Activated CD4-positive, alpha-beta T cell treated with anti-CD3 and anti-CD28 coated beads for 24 hours (primary cell): ENCODE data around the gene MYO9A.
"Not testable (repeated sequence)": the region's sequence is repeated elsewhere in the genome, so short reads cannot be mapped to it uniquely, and the experiment has no call there.

Experiments used
- DNase-seq, 2 donors: peaks; one replicate each; pipeline ENCODE4 v3.0.0-alpha.2; 2020; ENCODE audit warnings: low read depth in 2 of 2

The MYO9A gene

DNA sequence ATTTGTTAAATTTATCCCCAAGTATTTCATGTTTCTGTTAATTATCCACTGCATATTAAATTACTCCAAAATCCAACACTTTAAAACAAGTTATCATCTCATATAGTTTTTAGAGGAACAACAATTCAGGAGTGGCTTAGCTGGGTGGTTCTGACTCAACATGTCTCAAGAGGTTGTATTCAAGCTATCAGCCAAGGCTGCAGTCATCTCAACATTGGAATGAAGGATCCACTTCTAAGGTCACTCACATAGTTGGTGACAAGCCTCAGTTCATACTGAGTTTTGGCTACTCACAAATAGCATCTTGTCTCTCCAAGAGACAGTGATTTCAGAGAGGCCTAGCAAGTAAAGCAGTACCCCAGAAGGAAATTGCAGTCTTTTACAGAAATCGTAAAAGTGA, 172.9 kb downstream of the MYO9A start:
- DNase-seq = no peak

DNA sequence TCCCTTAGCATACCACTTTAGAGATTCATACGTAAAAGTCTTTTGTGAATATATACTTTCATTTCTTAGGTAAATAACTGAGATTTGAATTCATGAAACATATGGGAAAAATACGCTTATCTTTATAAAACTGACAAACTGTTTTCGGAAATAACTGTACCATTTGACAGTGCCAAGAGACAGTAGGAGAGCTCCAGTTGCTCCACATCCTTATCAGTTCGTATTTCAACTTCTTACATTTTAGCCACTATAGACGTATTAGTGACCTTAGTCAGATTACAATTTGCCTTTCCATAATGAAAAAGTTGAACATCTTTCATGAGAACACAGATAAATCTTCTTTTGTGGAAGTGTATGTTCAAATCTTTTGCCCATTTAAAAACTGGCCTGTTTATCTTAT, 174.1 kb downstream of the MYO9A start:
- DNase-seq = no peak

DNA sequence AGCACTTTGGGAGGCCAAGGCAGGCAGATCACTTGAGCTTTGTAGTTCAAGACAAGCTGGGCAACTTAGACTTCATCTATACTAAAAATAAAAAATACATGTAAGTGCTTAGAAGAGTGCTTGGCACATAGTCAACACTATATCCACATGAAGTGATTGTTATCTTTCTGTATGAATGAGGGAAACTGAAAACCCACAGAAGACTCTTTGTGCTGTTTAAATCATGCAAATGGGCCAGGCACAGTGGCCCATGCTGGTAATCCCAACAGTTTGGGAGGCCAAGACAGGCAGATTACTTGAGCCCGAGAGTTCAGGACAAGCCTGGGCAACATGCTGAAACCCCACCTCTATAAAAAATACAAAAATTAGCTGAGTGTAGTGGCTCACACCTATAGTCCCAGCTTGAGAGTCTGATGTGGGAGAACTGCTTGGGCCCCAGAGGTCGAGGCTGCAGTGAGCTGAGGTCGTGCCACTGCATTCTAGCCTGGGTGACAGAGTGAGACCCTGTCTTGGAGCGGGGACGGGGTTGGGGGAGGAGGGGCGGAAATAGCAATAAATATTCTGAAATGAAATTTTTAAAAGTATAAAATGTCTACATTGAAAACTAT, 177.9 kb downstream of the MYO9A start:
- no peak for DNase-seq

DNA sequence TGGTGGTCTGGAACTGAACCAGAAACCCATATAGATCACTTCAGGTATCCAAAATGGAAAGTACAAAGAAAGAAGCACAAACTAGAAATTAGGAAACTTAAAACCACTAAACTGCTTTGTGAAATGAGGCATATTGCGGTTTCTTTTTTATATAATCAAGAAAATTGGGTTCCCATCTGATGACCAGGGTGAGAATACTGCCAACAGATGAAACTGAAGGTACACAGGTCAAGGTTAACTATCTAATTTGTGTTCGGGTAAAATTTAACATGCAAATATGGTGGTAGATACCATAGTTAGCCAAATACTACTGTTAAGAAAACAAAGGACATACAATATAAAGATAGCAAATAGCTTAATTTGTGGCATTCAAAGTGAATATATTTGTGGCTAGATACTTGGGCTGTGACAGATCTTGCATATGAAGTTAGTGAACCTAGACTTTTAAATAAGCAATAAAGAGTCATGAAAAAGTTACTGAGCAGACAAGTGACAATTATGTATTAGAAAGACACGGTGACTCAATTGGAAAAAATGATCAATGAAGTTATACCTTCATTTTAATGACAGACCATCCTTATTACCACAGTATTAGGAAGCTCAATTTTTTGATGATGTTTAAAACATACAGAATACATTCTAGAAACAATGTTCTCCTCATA, 180.2 kb downstream of the MYO9A start:
- DNase-seq = no peak

DNA sequence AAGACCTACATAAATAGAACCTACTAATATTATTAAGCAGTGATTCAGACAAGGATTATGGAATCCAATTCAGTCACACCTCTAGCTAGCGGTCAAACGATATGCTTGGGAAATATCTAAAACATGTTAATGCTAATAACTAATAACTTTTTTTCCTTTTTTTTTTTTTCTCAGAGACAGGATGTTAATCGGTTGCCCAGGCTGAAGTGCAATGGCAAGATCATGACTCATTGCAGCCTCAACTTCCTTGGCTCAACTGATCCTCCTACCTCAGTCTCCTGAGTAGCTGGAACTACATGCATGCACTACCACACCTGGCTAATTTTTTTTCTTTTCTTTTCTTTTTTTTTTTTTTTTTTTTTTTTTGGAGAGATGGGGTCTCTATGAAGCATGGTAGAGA, 183.5 kb downstream of the MYO9A start:
- DNase-seq = no peak

DNA sequence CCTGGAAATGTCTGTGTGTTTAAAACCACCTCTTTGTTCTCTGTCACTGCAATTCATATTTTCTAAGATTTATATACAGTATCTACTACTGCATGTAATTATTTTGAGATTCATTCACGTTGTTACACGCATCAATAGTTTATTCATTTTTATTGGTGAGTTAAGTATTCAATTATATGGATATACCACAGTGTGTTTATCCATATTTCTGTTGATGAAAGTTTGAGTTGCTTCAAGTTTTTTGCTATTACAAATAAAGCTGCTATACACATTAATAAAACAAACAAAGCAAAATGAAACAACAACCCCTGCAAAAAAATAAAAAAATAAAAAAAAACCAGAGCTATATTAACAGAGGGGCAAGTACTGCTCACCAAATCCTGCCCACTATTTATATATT, 185.3 kb downstream of the MYO9A start:
- DNase-seq = no peak

DNA sequence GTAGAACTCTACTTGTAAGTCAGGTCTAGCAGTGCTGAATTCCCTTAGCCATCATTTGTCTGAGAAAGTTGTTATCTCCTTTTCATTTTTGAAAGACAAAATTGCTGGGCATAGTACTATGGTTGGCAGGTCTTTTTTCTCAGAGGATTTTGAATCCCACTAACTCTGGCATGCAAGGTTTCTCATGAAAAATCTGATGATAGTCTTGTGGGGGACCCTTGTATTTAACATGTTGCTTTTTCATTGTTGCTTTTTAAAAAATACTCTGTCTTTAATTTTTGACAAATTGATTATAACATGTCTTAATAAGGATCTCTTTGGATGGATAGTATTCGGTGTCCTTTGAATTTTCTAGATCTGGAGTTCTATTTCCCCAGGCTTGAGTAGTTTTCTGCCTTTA, 186.7 kb downstream of the MYO9A start:
- no peak for DNase-seq

DNA sequence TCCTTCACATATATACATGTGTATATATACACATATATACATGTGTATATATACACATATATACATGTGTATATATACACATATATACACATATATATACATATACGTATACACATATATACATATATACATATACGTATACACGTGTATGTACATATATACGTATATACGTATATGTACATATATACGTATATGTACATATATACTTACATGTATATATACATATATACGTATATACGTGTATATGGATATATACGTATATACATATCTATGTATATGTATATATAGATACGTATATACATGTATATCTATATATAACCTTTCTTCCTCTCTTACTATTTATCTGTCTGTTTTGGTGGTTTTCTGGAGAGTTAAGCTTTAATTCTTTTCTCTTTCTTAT, 192.8 kb downstream of the MYO9A start:
- DNase-seq = no peak

DNA sequence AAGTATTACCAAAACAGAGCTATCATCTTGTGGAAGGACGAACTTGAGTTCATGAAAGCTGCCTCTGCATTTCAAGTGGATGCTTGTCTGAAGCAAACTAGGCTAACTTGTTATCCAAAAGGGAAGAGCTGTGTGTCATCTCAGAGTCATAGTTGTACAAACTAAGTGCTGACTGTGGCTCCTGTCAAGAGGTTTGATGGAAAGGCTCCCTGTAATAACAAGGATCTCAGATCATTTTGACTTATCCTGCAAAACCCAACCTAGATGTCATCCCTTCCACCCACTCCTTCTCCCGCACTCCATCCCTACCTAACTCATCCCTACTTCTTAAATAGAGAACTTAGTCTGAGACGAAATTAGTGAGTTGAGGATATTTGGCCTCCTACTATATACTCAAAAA, 196.8 kb downstream of the MYO9A start:
- no peak for DNase-seq

DNA sequence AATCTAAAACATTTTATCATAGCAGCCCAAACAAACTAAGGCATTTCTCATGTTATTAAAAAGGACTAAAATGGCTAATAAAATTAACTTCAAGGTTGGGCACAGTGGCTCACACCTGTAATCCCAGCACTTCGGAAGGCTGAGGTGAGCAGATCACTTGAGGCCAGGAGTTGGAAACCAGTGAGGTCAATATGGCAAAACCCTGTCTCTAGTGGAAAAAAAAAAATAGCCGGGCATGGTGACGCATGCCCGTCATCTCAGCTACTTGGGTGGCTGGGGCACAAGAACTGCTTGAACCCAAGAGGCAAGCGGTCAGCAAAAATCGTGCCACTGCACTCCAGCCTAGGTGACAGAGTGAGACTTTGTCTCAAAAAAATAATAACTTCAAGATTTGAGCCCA, 197.4 kb downstream of the MYO9A start:
- no peak for DNase-seq

DNA sequence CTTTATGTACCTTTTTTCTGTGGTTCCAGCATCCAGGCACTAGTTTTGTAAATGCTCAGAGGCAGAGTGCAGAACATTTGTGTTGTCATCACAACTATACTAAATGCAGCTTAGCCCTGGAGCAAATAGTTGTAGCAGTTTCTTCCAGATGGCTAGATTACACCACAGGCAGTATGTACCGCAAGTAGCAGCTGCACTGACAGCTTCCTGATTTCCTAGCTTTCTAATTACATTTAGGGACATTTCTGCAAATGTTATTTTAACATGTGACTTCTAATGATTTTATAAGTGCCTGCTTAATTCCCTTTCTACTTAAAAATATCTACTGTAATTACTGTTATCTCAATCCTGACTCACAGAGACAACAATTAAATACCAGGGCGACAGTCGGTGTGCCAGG, 201.1 kb downstream of the MYO9A start:
- DNase-seq = no peak

DNA sequence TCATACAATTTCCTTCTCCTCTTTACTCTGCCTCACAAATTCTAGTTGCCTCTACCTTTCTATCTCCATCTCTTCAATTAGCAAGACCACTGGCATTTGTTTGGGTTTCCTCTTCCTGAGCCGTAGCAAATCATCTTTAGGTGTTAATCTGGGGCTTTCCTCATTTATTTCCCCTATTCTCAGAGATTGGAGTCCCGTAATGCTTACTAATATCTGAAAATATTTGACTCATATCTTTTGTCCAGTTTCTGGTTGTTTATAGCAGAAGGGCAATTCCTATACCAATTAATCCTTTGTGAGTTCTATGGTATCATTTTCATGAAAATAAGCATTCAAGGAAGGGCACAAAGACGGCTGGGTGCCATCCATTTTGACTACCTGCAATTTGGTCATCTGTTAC, 203.9 kb downstream of the MYO9A start:
- DNase-seq = no peak

DNA sequence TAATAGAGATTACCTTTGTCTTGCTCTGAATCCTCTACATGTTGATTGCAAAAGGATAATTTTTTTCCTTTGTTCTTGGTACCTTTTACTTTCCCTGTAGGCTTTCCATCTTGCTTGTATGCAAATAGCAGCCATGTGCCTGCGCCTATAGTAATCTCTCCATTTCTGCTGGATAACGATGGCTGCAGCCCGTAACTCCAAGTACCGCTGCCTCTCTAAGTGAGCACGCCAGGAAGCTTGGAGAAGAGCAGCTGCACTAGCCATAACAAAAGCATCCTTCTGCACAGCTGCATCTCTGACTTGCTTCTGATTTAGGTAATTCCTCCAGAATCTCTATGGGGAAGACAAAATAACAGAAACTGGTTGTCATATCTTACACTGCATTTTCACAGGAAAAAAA, 218.3 kb downstream of the MYO9A start:
- DNase-seq = no peak

DNA sequence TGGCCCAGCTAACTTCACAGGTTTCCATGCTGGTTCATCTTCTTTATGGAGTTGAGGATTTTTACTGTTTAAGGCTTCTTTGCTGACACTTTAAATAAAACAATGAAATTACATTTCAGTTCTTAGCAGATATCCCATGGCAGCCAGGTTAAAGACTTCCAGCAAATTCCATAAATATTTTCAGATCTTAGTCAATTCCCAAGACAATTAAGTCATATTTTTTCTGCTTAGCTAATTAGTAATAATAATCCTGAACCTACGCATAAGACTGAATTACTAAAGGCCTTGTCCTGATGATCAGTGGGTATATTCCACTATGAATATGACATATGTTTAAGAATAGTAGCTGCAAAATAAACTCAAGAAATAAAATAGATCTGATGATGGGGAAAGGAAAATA, 224.3 kb downstream of the MYO9A start:
- no peak for DNase-seq

DNA sequence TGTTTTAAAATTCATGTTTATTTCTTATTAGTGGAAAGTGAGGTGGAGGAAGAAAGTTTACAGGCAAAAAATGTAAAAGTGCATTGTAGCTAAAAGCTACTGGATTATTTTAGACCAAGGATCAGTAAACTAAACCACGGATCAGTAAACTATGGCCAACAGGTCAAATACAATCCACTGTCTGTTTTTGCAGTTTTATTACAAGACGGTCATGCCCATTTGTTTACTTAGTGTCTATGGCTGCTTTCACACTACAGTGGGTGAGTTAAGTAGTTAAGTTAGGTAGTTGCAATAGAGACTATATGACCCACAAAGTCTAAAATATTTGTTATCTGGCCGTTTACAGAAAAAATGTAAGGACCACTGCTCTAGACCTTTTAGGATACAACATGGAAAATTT, 225.6 kb downstream of the MYO9A start:
- no peak for DNase-seq

DNA sequence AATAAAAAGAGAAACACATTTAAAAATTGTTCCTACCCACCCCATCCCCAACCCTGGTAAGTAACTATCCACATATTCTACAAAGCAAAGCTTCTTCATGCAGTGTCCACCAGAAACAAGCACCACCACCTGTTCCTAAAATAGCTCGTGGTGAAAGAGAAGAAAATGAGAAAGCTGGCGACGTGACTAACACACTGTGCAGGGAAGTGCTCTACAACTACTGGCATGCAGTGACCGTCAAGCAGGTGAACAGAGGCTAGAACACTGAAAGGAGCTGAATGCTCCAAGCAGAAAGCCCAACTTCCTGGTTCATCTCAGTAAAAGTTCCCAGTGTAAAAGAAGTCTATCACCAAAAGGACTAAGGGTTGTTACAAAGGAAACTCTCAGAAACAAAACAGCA, 226.9 kb downstream of the MYO9A start:
- no peak for DNase-seq

DNA sequence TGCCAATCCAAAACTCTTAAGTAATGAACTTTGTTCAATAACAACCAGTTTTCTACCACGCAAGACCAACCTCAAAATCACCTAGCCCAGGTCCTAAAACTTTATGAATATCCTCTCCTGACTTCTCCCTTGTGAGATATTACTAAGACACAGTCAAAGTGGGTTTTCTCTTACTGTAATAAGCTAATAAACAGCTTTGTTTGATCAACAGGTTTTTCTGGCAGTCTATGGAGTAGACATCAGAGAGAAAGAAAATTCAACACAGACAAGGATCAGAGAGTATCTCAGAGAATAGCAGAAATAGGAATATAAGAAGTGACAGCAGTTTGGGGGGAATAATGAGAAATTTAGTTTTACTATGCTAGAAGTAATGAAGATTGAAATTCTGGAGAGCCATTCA, 228.0 kb downstream of the MYO9A start:
- DNase-seq = no peak

DNA sequence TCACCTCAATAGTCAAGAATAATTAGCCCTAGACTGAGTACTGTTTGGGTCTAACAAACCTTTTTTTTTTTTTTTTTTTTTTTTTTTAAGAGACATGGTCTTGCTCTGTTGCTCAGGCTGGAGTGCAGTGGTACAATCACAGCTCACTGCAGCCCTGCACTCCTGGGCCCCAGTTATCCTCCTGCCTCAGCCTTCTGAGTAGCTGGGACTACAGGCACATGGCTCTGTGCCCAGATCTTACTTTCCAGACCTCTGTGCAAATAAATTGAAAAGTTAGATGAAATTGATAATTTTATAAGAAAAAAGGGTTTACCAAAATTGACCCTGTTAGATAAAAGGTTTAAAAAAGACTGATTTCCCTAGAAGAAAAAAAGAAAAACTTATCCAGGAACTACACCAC, 228.6 kb downstream of the MYO9A start:
- DNase-seq = no peak

DNA sequence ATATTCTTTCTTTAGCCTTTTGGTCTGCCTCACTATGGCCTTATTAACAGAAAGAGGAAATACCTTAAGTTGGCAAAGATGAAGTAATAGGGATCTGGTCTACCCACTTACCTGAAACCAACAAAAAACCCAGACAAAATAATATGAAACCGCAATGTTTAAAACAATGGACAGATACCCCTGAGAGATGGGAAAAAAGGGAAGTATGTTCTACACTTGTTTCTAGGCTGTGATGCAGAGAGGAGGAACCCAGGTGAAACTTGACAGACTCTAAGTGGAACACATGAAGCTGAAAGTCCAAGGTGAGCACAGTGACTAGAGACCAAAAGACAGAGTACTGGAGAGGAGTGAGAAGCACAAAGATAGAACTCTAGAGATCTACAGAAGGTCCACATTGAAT, 229.2 kb downstream of the MYO9A start:
- DNase-seq = no peak

DNA sequence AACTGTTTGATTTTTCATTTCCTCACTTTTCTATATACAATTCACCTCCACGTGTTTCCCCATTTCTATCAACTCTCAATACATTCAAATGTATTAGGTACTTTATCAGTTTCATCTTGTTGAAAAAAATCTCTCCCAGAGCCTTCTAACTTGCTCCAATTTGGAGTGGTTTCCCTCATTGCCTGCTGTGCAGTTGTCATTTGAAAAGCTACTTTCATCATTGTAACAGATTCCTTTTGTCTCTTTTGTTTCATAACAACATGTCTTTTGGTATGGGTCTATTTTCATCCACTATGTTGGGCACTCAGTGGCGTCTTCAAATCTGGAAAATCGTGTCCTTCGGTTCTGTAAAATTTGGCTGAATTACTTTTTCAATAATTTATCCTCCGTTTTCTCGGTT, 232.6 kb downstream of the MYO9A start:
- DNase-seq = no peak

DNA sequence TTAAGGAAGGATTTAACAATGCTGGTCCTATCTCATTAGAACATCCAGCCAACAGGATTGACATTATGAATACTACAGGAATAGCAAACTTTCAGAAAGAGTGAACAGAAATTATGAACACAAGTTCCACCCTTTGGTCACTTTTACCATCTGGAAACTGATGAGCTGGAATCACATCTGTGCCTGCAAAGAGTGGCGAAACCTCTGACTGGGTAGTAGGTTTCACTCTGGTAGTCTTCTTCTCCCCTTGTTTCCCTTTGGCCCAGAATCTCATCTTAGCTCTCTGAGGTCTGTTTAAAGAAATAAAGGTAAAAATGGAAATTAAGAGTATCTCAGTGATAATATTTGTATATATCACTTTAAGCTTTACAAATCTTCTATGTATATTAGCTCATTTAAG, 234.5 kb downstream of the MYO9A start:
- DNase-seq = no peak

DNA sequence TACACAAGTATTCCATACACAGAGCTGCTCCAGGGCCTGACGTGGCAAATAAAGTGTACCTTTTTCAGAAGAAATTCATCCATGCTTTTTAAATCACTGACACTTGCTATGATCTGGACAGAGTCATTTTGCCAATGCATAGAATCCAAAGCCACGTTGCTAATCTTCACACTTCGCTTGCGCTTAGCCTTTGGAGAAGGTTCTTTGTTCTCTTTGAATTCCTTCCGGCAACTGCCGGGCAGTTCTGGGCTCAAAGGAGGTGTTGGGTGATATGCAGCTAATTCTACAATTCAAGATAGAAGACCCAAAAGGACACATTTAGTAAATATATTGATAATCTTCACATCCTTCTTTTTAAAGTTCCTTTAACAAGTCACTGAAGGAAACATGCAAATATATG, 237.7 kb downstream of the MYO9A start:
- no peak for DNase-seq

DNA sequence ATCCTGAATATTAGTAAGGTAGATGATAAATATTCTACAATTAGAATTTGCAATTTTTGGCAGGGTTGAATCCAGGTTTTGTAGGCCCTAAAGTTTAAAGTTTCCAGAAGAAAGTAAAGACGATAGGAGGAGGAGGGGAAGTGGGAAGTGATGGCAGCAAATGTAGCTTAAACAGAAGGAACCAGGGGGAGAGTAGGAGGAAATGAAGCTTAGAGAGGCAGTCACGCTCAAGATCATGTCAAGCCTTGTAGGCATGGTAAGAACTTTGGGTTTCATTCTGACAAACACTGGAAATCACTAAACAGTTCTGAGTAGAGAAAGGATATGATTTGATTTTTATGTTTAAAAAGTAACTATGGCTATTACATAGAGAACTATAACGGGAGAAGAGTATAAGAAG, 243.7 kb downstream of the MYO9A start:
- no peak for DNase-seq

DNA sequence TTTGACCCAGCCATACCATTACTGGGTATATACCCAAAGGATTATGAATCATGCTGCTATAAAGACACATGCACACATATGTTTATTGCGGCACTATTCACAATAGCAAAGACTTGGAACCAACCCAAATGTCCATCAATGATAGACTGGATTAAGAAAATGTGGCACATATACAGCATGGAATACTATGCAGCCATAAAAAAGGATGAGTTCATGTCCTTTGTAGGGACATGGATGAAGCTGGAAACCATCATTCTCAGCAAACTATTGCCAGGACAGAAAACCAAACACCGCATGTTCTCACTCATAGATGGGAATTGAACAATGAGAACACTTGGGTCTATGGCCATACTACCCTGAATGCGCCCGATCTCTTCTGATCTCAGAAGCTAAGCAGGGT, 259.7 kb downstream of the MYO9A start:
- DNase-seq = not testable (repeated sequence)
